ENCODE data around the gene TMC6. TPM values are rescaled to one million over a fixed set of nuclear protein-coding genes. Genes with fewer than 3 reads are reported as not detected.
A peak's percentile ranks its signal among the peaks of the same experiment; 100 is the strongest.
"Not testable (repeated sequence)": the region's sequence is repeated elsewhere in the genome, so short reads cannot be mapped to it uniquely, and the experiment has no call there.

TMC6 gene
- total and polyA plus RNA-seq, 8 donors: 15.6 to 61.2 (median 25.5) TPM

DNA sequence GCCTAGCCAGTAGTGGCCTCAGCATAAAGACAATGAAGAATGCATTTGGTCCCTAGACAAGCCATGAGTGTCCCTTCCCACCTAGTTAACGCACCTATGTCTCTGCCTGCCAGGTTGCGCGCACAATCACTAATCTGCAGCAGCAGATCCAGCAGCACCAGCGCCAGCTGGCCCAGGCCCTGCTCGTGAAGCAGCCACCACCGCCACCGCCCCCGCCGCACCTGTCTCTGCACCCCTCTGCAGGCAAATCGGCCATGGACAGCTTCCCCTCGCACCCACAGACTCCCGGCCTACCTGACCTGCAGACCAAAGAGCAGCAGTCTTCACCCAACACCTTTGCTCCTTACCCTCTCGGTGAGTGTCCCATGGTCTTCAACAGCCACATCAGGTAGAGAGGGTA lies 41.8 kb downstream of the TMC6 start:
- WGBS, 2 donors: 93 to 95% methylated on average over 13 of the region's 13 CpGs
- FAIRE-seq: no peak
- intact Hi-C loops (cut with DNase I): no loop called here

DNA sequence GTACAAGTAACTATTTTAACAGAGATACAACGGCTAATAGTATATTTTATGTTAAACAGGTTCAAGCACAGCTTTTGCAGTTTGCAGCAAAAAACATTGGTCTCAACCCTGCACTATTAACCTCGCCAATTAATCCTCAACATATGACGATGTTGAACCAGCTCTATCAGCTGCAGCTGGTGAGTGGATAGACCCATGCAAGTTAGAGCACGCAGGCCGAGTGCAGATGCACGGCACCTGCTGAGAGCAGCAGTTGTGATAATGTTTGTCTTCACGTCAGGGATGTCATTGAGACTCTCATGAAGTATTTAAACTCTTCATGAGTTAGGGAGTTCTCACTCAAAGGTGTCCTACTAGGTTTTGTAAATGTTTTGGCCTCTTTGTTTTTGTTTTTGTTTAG lies 45.6 kb downstream of the TMC6 start:
- DNase-seq (no peak), ATAC-seq (no peak), FAIRE-seq (no peak)
- Histone ChIP-seq H3K27ac (no peak overlapping the region), H3K36me3 (peaks cover 0 to 51% (median 14%) of the 10 kb centered on the region in 3 donors), H3K4me3 (no peak overlapping the region), H3K9me3 (no peaks in the 10 kb centered on the region), H3K4me1 (no peaks in the 10 kb centered on the region), H3K27me3 (no peaks in the 10 kb centered on the region)
- 89 to 91% methylated on average over 7 of the region's 7 CpGs for WGBS, 2 donors
- intact Hi-C loops (cut with DNase I): no loop called here
- TF ChIP-seq, protein P1, sequence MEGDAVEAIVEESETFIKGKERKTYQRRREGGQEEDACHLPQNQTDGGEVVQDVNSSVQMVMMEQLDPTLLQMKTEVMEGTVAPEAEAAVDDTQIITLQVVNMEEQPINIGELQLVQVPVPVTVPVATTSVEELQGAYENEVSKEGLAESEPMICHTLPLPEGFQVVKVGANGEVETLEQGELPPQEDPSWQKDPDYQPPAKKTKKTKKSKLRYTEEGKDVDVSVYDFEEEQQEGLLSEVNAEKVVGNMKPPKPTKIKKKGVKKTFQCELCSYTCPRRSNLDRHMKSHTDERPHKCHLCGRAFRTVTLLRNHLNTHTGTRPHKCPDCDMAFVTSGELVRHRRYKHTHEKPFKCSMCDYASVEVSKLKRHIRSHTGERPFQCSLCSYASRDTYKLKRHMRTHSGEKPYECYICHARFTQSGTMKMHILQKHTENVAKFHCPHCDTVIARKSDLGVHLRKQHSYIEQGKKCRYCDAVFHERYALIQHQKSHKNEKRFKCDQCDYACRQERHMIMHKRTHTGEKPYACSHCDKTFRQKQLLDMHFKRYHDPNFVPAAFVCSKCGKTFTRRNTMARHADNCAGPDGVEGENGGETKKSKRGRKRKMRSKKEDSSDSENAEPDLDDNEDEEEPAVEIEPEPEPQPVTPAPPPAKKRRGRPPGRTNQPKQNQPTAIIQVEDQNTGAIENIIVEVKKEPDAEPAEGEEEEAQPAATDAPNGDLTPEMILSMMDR (IDR thresholded peaks at IDR 0.05): no peak

More for the DNA sequence above, 41.8 kb downstream of the TMC6 start:
- Histone ChIP-seq H3K27me3 (no peaks in the 10 kb centered on the region), H3K4me1 (no peaks in the 10 kb centered on the region), H3K27ac (no peak overlapping the region), H3K36me3 (peaks cover 0 to 40% (median 7%) of the 10 kb centered on the region in 3 donors), H3K9me3 (no peaks in the 10 kb centered on the region), H3K4me3 (no peak overlapping the region)
- DNase-seq (peak in 1 of 6 donors; percentile 55), ATAC-seq (no peak)
- TF ChIP-seq, protein P1 (IDR thresholded peaks at IDR 0.05): no peak

DNA sequence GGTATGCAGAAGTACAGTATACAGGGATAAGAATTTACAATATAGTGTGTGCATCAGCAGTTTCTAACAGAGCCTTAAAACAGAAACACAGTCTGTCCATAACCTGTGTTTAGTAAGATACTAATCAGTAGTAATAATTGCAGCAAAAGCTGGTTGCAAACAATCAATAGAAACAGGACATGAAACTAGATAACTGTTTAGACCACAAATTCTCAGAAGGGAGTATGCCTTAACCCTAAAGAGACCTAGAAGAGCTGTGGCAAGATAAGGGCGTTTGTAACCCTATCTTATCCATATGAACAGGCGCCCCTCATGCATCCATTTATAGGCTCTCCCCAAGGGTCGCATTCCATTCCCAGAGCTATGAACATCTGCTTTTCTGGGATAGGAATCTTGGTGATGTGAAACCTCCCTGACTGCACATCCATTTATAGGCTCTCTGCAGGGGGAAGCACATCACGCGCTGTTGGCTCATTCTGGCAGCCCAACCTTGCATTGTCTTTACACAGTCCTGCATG lies 46.1 kb downstream of the TMC6 start:
- FAIRE-seq; DNase-seq; ATAC-seq; H3K27ac ChIP-seq; H3K4me3 ChIP-seq; H3K9me3 ChIP-seq; H3K27me3 ChIP-seq; H3K4me1 ChIP-seq; intact Hi-C loops (cut with DNase I): not testable (repeated sequence)
- peaks cover 0 to 51% (median 12%) of the 10 kb centered on the region in 3 donors for H3K36me3 ChIP-seq
- WGBS, 2 donors: 90 to 91% methylated on average over 5 of the region's 5 CpGs

DNA sequence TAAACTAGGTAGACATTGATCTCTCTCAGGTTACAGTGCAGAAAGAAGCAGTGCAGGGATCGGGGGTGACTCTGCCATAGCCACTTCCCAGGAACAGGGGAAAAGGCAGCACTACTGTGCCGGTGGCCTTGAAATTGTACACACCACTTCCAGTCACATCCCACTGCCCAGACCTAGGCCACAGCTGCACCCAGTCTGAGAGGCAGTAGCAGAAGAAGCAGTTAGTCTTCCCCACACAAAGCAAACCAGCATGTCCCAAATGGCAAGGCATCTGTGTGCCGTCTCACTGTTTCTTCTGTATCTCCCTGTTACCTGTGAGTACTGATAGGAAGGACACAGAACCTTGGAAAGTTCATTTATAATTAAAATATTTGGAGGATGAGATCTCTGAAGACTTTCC lies 47.0 kb downstream of the TMC6 start:
- H3K27me3 ChIP-seq: no peaks in the 10 kb centered on the region
- no peaks in the 10 kb centered on the region for H3K9me3 ChIP-seq
- FAIRE-seq: no peak
- ATAC-seq: no peak
- H3K36me3 ChIP-seq: peaks cover 0 to 50% (median 11%) of the 10 kb centered on the region in 3 donors
- intact Hi-C loops (cut with DNase I): no loop called here
- H3K4me3 ChIP-seq: no peak overlapping the region
- no peak overlapping the region for H3K27ac ChIP-seq
- WGBS, 2 donors: 86 to 90% methylated on average over 3 of the region's 3 CpGs
- TF ChIP-seq, protein P1 (IDR thresholded peaks at IDR 0.05): no peak
- DNase-seq: no peak
- H3K4me1 ChIP-seq: no peaks in the 10 kb centered on the region

DNA sequence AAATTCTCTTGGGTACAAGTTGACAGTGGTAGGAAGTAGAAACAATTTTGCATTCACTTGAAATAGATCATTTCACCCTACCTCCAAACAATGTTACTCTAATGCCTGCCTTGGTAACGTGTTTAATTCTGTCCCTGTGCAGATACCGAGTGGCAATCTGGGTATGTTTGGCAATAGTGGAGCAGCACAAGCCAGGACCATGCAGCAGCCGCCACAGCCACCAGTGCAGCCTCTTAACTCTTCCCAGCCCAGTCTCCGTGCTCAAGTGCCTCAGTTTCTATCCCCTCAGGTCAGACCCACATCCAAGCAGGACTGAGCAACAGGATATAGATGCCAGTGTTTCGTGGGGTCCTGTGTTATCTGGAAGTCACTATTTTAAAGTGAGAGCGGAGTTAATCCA lies 49.3 kb downstream of the TMC6 start:
- DNase-seq (no peak), FAIRE-seq (no peak), ATAC-seq (no peak)
- Histone ChIP-seq H3K36me3 (peaks cover 0 to 68% (median 18%) of the 10 kb centered on the region in 3 donors), H3K4me3 (no peak overlapping the region), H3K27ac (no peak overlapping the region), H3K9me3 (no peaks in the 10 kb centered on the region), H3K4me1 (no peaks in the 10 kb centered on the region), H3K27me3 (no peaks in the 10 kb centered on the region)
- TF ChIP-seq, protein P1 (IDR thresholded peaks at IDR 0.05): no peak
- intact Hi-C loops (cut with DNase I): no loop called here
- 91 to 94% methylated on average over 6 of the region's 6 CpGs for WGBS, 2 donors
